Urothelium cell line (cell line): ENCODE results near the gene PCSK1.
"Not testable (repeated sequence)": the region's sequence is repeated elsewhere in the genome, so short reads cannot be mapped to it uniquely, and the experiment has no call there.

Experiments
- DNase-seq: peaks from one replicate; pipeline ENCODE4 v3.0.0; 2011; ENCODE audit warnings: low spot score, mixed read lengths
- FAIRE-seq: peaks from 2 replicates; lab custom pipeline; 2011; peaks lifted over from hg19 to GRCh38; lab: Jason Lieb, UNC

PCSK1 gene

GRCh38 chr5:96427824-96428223 lies 5.2 kb downstream of the PCSK1 start:
- DNase-seq = peak; percentile 20
- FAIRE-seq = no peak

- DNase-seq (no peak), FAIRE-seq (no peak)
These were observed 6.2 kb downstream of the PCSK1 start for GRCh38 chr5:96426831-96427230.

GRCh38 chr5:96425443-96425842 lies 7.6 kb downstream of the PCSK1 start:
- no peak for FAIRE-seq
- DNase-seq = no peak

GRCh38 chr5:96415897-96416296 lies 17.2 kb downstream of the PCSK1 start:
- DNase-seq (no peak), FAIRE-seq (no peak)

- no peak for DNase-seq
- no peak for FAIRE-seq
These were observed 20.1 kb downstream of the PCSK1 start for GRCh38 chr5:96412868-96413449.

GRCh38 chr5:96410013-96410412 lies 23.0 kb downstream of the PCSK1 start:
- no peak for FAIRE-seq
- DNase-seq = no peak

GRCh38 chr5:96408841-96409538 lies 24.1 kb downstream of the PCSK1 start:
- FAIRE-seq = no peak
- no peak for DNase-seq

GRCh38 chr5:96408210-96408777 lies 24.8 kb downstream of the PCSK1 start:
- peak; percentile 57 for DNase-seq
- no peak for FAIRE-seq

GRCh38 chr5:96407436-96407835 lies 25.6 kb downstream of the PCSK1 start:
- FAIRE-seq (no peak), DNase-seq (no peak)

- no peak for DNase-seq
- no peak for FAIRE-seq
These were observed 28.7 kb downstream of the PCSK1 start for GRCh38 chr5:96404191-96404867.

GRCh38 chr5:96402500-96402899 lies 30.5 kb downstream of the PCSK1 start:
- no peak for FAIRE-seq
- no peak for DNase-seq

- DNase-seq (no peak), FAIRE-seq (no peak)
These were observed 36.2 kb downstream of the PCSK1 start for GRCh38 chr5:96396878-96397277.

GRCh38 chr5:96395295-96395694 lies 37.8 kb downstream of the PCSK1 start:
- DNase-seq, FAIRE-seq: not testable (repeated sequence)

GRCh38 chr5:96391921-96392320 lies 41.1 kb downstream of the PCSK1 start:
- FAIRE-seq (no peak), DNase-seq (no peak)

- FAIRE-seq = no peak
- DNase-seq = no peak
These were observed 44.9 kb downstream of the PCSK1 start for GRCh38 chr5:96388176-96388575.

- DNase-seq (no peak), FAIRE-seq (no peak)
These were observed 45.4 kb downstream of the PCSK1 start for GRCh38 chr5:96387616-96388015.

GRCh38 chr5:96385538-96385937 lies 47.5 kb downstream of the PCSK1 start:
- FAIRE-seq (no peak), DNase-seq (no peak)

- FAIRE-seq (peak; percentile 61), DNase-seq (peak; percentile 86)
These were observed 48.7 kb downstream of the PCSK1 start for GRCh38 chr5:96384353-96384752.

GRCh38 chr5:96381526-96381925 lies 51.5 kb downstream of the PCSK1 start:
- DNase-seq (no peak), FAIRE-seq (no peak)

GRCh38 chr5:96379896-96380295 lies 53.2 kb downstream of the PCSK1 start:
- FAIRE-seq (no peak), DNase-seq (no peak)

GRCh38 chr5:96377597-96377996 lies 55.5 kb downstream of the PCSK1 start:
- FAIRE-seq = no peak
- no peak for DNase-seq

GRCh38 chr5:96377167-96377566 lies 55.9 kb downstream of the PCSK1 start:
- no peak for DNase-seq
- no peak for FAIRE-seq
